GM18511 (cell line): ENCODE measurements around the gene GPR45.

Source experiments
- ATAC-seq: cut with Tn5 transposase; IDR thresholded peaks from one replicate; pipeline ENCODE4 v1.9.1; 2021; ENCODE audit warnings: mild to moderate bottlenecking, moderate library complexity; ENCODE audit not compliant: unreplicated experiment

Gene GPR45

GRCh38 chr2:105252271-105252670, 10.7 kb downstream of the GPR45 start:
- no peak for ATAC-seq

GRCh38 chr2:105254531-105255210, 13.1 kb downstream of the GPR45 start:
- no peak for ATAC-seq

DNA sequence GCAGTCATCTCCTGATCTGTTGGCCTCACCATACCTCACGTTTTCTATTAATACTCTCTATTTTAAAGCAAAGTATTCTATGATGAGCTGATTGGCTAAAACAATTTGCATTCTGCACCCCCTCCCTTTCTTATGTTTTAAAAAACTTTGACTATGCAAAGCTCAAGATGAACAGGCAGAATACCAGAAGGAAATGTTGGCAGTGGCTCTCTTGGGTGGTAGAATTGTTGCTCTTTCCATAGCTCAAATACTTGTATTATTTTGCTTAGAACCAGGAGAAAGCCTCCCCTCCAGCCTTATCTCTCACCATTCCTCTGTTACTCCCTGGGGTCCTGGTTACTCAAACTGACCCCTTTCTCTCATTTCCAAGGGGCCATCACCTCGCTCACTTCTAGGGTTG, 14.4 kb downstream of the GPR45 start:
- ATAC-seq, result no peak

DNA sequence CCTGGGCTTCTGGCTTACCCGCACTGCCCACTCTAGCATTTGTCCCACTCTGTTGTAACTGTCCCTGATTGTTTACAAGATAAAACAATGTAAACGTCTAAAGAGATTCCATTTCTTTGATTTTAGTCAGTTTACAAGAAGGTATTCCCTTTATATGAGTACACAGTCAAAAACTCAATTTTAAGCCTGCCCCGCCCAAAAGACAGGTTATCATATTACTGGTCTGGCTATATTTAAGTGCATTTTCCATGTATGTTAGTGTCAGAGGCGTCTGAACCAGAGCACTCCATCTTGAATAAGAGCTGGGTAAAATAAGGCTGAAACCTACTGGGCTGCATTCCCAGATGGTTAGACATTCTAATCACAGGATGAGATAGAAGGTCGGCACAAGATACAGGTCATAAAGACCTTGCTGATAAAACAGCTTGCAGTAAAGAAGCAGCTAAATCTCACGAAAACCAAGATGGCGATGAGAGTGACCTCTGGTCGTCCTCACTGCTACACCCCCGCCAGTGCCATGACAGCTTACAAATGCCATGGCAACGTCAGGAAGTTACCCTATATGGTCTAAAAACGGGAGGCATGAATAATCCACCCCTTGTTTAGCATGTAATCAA, 15.0 kb downstream of the GPR45 start:
- ATAC-seq, result no peak

- ATAC-seq, result no peak
Observed at GRCh38 chr2:105257981-105258380, 16.4 kb downstream of the GPR45 start.

GRCh38 chr2:105258835-105259350, 17.4 kb downstream of the GPR45 start:
- no peak for ATAC-seq

GRCh38 chr2:105261061-105261460, 19.5 kb downstream of the GPR45 start:
- ATAC-seq, result no peak

DNA sequence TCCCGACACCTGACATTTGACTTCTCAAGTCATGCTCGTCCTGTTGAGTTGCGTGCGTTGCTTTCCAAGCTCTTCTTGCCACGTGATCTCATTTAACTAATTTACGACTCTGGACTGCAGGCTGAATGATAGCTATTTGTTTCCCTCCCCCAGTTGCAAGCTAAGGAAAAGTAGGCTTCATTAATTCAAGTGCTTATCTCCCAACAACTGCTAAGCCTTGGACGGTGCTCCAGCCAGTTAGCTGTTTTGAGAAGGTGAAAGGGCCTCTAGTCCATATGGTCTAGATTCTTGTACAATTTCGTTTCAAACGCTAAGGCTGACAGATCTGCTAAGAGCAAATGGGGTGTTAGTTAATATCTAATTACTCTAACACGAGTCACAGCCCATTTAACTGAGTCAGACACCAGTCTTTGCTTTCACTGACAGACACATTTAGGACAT, 21.1 kb downstream of the GPR45 start:
- ATAC-seq, result no peak

- no peak for ATAC-seq
Observed at GRCh38 chr2:105269426-105269825, 27.9 kb downstream of the GPR45 start.

DNA sequence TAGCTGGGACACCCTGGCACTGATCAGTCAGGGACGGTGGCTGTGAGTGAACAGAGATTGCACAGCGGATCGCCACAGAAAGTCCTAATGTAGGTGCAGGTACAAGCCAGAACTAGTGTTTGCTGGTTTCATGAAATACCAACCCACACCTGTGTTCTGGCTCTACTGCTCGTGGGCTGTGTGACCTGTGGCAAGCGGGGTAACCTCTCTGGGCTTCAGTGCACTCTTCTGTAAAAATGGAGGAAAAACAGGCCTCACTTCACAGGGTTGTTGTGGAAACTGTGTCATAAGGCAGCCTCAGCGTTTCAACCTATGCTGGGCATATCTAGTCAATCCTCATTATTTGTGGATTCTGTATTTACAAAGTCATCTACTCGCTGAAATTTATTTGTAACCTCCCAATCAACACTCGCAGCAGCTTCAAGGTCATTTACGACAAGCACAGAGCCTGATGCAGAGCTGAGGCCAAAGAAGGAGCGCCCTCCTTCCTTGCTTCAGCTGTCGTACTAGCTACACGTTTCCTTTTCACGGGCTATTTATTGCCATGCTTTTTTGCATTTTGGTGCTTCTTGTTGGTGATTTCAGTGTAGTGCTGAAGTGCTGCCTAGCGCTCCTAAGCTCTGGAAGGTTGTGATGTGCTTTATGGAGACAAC, 30.0 kb downstream of the GPR45 start:
- ATAC-seq, result no peak

- no peak for ATAC-seq
Observed at GRCh38 chr2:105272176-105272575, 30.6 kb downstream of the GPR45 start.

GRCh38 chr2:105274046-105274445, 32.5 kb downstream of the GPR45 start:
- no peak for ATAC-seq

- no peak for ATAC-seq
Observed at GRCh38 chr2:105278654-105279053, 37.1 kb downstream of the GPR45 start.

- ATAC-seq, result no peak
Observed at GRCh38 chr2:105279126-105279525, 37.6 kb downstream of the GPR45 start.

DNA sequence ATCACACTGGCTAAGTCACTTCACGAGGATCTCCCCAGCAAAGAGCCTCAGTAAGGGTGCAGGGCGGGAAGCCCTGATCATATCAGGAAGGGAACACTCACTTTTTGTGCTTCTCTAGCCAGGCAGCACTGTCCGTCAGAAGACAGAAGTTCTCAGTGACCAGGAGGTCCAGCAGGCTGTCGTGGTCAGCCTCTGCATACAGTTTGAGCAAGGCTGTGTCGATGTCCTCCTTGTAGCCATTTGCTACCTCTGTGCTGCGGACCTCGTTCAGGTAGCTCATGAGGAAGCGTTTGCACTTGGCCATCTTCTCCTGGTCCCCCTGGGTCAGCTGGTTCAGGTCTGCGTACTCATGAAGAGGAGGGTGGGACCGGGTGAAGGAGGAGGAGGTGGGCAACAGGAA, 38.7 kb downstream of the GPR45 start:
- ATAC-seq, result no peak

DNA sequence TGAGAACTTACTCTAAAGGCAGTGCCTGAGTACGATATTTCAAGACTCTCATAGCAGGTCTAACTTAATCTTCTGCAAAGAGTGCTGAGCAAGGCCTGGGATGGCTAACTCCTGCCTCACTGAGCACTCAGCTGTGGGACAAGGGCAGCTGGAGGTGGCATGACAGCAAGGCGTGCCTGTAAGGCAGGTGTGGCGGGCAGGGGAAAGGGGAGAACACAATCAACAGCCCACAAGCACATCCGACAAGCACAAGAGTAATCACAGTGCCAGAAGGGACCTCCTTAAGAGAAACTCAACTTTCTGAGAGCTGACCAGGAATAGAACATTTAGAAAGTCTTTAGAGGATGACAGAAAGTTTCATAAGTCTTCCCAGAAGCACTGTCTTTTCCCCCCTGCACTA, 42.0 kb downstream of the GPR45 start:
- no peak for ATAC-seq

- no peak for ATAC-seq
Observed at GRCh38 chr2:105287692-105288091, 46.1 kb downstream of the GPR45 start.

DNA sequence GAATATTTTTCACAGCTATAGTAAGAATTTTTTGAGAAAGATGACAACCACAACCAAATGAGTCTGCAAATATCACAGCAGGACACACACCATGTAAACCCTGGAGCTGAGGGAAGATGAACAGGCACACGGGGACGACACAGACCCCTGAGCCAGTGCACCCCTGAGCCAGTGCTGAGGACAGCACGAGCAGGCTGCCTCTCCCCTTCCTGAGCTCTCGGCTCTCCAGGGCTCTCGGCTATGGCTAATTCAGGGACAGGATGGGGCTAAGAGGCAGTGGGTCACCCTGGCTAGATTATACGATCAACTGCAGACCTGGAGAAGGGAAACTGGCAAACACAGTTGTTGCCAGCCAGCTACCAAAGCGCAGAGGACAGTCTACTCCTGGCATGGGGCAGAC, 46.6 kb downstream of the GPR45 start:
- no peak for ATAC-seq

- no peak for ATAC-seq
Observed at GRCh38 chr2:105290981-105291660, 49.6 kb downstream of the GPR45 start.

GRCh38 chr2:105291981-105292380, 50.4 kb downstream of the GPR45 start:
- ATAC-seq, result no peak
